ES-I3 (cell line): Measurements from ENCODE around the gene USP35.

ENCODE experiments used
- H3K36me3 ChIP-seq: 2 replicates; pipeline ENCODE4 v1.6.1; 2013; ENCODE audit warnings: mild to moderate bottlenecking, low read length, control low read depth, moderate library complexity; ENCODE audit not compliant: insufficient read depth
- H3K4me1 ChIP-seq: 2 replicates; pipeline ENCODE4 v1.6.1; 2013; ENCODE audit warnings: mild to moderate bottlenecking, control low read depth, low read length; ENCODE audit not compliant: insufficient read depth
- H3K9ac ChIP-seq: 2 replicates; pipeline ENCODE4 v1.6.1; 2013; ENCODE audit warnings: low read depth, mild to moderate bottlenecking, low read length, moderate library complexity
- H3K9me3 ChIP-seq: 2 replicates; pipeline ENCODE4 v1.6.1; 2013; ENCODE audit warnings: mild to moderate bottlenecking, low read length, moderate library complexity; ENCODE audit not compliant: control insufficient read depth, insufficient read depth

The USP35 gene

DNA sequence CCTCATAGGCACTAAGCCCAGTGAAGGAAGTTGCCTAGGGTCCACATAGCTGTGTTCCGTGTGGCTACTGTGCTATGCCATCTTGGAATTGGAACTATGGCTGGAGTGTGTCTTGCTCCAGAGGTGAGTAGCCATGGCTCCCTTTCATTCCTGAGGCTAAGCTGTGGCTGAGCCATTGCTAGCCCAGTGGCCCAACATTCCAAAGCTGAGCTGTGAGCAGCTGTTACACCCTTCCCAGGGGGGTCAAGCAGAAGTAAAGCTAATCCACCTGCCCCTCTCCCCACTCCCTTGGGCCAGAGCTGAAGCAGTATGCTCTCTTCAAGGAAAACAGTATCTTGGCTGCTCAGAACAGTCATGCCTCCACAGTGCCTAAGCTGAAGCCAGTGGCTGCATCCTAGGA is 51.1 kb downstream of the USP35 start:
- H3K36me3 ChIP-seq, result no peaks in the 10 kb centered on the region

GRCh38 chr11:78241475-78241874 is 52.8 kb downstream of the USP35 start:
- Histone ChIP-seq H3K4me1 (no peaks in the 10 kb centered on the region), H3K9me3 (no peaks in the 10 kb centered on the region), H3K9ac (no peak overlapping the region), H3K36me3 (no peaks in the 10 kb centered on the region)

More for the DNA sequence above, 51.1 kb downstream of the USP35 start:
- Histone ChIP-seq H3K9me3 (no peaks in the 10 kb centered on the region), H3K4me1 (no peaks in the 10 kb centered on the region), H3K9ac (no peak overlapping the region)

GRCh38 chr11:78244080-78244479 is 55.4 kb downstream of the USP35 start:
- H3K36me3 ChIP-seq, result no peaks in the 10 kb centered on the region
- no peaks in the 10 kb centered on the region for H3K9me3 ChIP-seq
- H3K9ac ChIP-seq, result no peak overlapping the region
- no peaks in the 10 kb centered on the region for H3K4me1 ChIP-seq

DNA sequence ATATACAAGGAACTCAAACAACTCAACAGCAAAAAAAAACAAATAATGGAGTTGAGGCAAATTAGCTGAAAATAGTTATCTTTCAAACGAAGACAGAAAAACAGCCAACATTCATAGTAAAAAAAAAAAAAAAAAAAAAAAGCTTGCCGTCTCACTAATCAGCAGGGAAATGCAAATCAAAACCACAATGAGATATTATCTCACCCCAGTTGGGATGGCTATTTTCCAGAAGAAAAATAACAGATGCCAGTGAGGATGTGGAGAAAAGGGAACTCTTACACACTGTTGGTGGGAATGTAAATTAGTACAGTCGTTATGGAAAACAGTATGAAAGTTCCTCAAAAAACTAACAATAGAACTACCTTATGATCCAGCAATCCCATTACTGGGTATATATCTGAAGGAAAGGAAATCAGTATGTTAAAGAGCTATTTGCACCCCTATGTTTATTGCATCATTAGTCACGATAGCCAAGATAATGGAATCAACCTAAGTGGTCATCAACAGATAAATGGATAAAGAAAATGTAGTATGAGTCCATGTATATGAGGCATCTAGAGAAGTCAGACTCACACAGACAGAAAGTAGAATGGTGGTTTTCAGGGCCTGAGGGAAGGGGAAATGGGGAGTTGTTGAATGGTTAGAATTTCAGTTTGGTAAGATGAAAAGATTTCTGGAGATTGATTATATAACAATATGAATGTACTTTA is 56.0 kb downstream of the USP35 start:
- Histone ChIP-seq H3K4me1 (no peaks in the 10 kb centered on the region), H3K9me3 (no peaks in the 10 kb centered on the region), H3K9ac (no peak overlapping the region), H3K36me3 (no peaks in the 10 kb centered on the region)

DNA sequence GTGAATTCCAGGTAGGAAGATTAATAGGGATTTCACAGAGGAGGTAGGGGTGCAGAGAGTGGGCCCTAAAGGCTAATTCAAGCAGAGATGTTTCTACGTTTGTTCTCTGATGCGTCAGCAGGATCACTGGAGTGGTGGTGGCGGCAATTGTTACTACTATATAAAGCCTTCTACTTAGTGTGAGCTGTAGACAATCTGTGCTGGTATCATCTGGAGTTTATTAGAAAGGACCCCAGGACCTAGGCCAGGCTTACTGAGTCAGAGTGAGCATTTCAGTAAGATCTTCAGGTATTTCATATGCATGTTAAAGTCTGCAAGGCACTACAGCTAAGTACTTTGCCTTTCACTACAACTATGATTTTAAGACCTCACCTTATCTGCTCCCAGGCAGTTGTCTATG is 59.5 kb downstream of the USP35 start:
- Histone ChIP-seq H3K4me1 (no peaks in the 10 kb centered on the region), H3K9me3 (no peaks in the 10 kb centered on the region), H3K36me3 (no peaks in the 10 kb centered on the region), H3K9ac (no peak overlapping the region)

- no peaks in the 10 kb centered on the region for H3K9me3 ChIP-seq
- no peak overlapping the region for H3K9ac ChIP-seq
- no peaks in the 10 kb centered on the region for H3K36me3 ChIP-seq
- no peaks in the 10 kb centered on the region for H3K4me1 ChIP-seq
These were observed 60.2 kb downstream of the USP35 start for GRCh38 chr11:78248903-78249302.

GRCh38 chr11:78250099-78250498 is 61.4 kb downstream of the USP35 start:
- no peaks in the 10 kb centered on the region for H3K9me3 ChIP-seq
- H3K9ac ChIP-seq, result no peak overlapping the region
- H3K36me3 ChIP-seq, result no peaks in the 10 kb centered on the region
- no peaks in the 10 kb centered on the region for H3K4me1 ChIP-seq

DNA sequence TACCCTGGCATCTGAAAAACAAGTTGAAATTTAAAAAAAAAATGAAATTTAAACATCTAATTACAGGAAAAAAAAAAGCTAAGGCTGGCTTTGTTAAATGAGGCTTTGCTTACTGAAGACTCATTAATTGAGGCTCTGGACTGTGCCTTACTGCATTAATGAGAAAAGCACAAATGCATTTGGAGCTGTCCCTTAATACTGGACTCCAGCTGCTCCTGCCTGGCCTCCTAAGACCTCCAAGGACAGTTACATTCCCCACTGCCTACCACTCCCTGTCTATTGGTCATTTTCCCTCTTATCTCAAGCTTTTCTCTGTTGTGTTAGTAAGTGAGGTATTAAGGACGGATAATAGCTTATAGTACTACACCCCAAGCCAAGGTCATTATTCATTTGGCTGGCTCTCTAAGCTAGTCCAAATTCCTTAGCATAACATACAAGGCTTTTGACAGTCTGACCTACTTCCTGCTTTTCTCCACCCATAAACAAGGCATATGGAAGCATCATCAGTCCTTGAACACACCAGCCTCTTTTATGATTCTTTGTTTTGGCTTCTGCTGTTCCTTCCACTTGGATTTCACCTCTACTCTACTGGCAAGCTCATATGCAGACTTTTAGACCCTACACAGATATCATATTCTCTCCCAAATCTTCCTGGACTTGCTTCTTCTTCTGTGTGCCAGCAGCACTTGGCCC is 62.5 kb downstream of the USP35 start:
- H3K9ac ChIP-seq, result no peak overlapping the region
- H3K36me3 ChIP-seq, result no peaks in the 10 kb centered on the region
- H3K4me1 ChIP-seq, result no peaks in the 10 kb centered on the region
- no peaks in the 10 kb centered on the region for H3K9me3 ChIP-seq

DNA sequence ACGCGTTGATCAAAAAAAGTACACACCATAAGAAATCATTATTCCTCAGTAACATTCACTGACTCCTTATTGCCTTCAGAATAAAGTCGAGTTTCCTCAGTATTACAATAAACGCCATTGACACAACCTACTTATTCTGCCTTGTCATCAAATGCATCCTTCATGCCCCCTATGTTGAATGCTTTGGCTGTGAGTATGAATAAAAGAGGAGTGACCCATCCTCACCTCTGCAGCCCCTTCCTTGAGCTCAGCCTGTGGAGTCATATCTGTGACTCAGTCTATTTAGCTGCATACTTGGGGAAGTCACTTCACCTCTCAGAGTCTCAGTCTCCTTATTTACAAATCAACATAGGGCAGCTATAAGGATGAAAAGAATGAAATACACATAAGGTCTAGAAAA is 65.1 kb downstream of the USP35 start:
- Histone ChIP-seq H3K4me1 (no peaks in the 10 kb centered on the region), H3K9ac (no peak overlapping the region), H3K36me3 (no peaks in the 10 kb centered on the region), H3K9me3 (no peaks in the 10 kb centered on the region)

GRCh38 chr11:78254268-78254667 is 65.5 kb downstream of the USP35 start:
- Histone ChIP-seq H3K4me1 (no peaks in the 10 kb centered on the region), H3K9me3 (no peaks in the 10 kb centered on the region), H3K9ac (no peak overlapping the region), H3K36me3 (no peaks in the 10 kb centered on the region)

- H3K4me1 ChIP-seq, result 0 out of 2 replicates have a peak, but pooled peaks cover 3% of the 10 kb centered on the region
- no peaks in the 10 kb centered on the region for H3K9me3 ChIP-seq
- H3K36me3 ChIP-seq, result no peaks in the 10 kb centered on the region
- H3K9ac ChIP-seq, result no peak overlapping the region
These were observed 67.2 kb downstream of the USP35 start for GRCh38 chr11:78255919-78256318.

GRCh38 chr11:78256962-78257361 is 68.2 kb downstream of the USP35 start:
- no peaks in the 10 kb centered on the region for H3K36me3 ChIP-seq
- H3K9me3 ChIP-seq, result no peaks in the 10 kb centered on the region
- H3K9ac ChIP-seq, result no peak overlapping the region
- H3K4me1 ChIP-seq, result 0 out of 2 replicates have a peak, but pooled peaks cover 3% of the 10 kb centered on the region

DNA sequence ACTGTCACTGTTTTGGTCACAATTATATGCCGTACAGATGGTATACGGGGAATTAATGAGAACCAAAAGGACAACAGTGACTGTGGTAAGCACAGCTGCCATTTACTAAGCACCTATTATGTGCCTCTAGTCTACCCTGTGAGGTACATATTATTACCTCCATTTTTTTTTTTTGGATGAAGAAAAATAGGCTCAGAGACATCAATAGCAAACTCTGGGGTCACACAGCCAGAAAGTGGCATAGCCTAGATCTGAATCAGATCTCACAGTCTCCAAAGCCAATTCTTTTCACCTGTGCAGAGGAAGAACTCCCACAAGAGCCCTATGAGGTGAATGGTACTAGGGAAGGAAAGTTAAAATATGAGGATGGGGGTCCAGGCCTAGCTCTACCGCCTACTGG is 68.9 kb downstream of the USP35 start:
- no peaks in the 10 kb centered on the region for H3K9me3 ChIP-seq
- H3K9ac ChIP-seq, result no peak overlapping the region
- no peaks in the 10 kb centered on the region for H3K36me3 ChIP-seq
- 0 out of 2 replicates have a peak, but pooled peaks cover 3% of the 10 kb centered on the region for H3K4me1 ChIP-seq

DNA sequence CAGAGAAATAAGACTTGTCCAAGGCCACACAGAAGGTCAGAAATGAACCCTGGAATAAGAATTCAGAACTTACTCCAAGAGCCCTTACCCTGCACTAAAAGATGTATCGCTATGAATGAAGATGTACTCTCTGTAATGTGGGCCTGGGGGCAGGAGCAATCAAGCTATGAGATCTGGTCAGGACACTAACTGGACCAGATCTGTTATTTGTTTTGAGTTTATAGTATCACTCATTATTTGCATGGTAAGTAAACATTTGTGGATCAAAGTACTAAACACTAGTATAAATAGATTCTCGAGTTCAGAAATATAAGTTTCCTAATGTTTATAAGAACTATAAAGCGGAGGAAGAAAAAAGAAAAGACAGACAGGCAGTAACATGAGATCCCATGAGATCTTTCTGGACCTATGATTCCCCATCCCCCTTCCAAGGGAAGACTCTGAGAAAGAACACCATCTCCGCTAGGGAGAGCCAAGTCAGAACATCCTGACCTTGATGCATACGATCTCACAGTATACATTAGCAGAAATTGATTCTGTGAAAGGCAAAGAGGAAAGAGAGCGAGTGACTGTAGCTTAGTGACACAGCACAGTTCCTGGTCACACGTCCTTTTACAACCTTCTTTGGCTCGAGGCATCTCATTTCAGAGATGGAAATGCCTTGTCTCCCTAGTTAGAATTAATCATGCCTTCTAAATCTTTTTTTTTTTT is 71.2 kb downstream of the USP35 start:
- no peaks in the 10 kb centered on the region for H3K36me3 ChIP-seq

DNA sequence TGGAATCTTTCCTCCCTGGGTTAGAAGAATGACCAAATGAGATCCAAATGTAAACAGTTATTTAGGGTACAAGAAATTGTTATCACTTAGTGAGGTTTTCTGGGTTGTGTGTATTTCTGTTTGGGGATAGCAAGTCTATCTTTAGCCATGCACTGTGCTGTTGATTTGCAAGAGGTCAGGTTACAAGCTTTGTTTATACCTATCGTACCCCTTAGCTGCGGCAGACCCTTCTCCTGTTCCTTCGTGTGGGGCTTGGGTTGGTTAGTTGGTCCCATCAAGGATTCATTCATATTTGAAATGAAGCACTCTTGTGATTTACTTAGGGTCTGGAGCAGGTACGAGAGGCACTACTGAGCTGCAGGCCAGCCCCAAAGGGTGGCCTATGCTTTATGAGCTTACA is 72.6 kb downstream of the USP35 start:
- no peaks in the 10 kb centered on the region for H3K9me3 ChIP-seq
- 0 out of 2 replicates have a peak, but pooled peaks cover 3% of the 10 kb centered on the region for H3K4me1 ChIP-seq
- H3K36me3 ChIP-seq, result no peaks in the 10 kb centered on the region
- H3K9ac ChIP-seq, result no peak overlapping the region

More for the DNA sequence above, 71.2 kb downstream of the USP35 start:
- Histone ChIP-seq H3K4me1 (0 out of 2 replicates have a peak, but pooled peaks cover 3% of the 10 kb centered on the region), H3K9ac (no peak overlapping the region), H3K9me3 (no peaks in the 10 kb centered on the region)
